Measurements from ENCODE around the gene ATAD3A.

DNA sequence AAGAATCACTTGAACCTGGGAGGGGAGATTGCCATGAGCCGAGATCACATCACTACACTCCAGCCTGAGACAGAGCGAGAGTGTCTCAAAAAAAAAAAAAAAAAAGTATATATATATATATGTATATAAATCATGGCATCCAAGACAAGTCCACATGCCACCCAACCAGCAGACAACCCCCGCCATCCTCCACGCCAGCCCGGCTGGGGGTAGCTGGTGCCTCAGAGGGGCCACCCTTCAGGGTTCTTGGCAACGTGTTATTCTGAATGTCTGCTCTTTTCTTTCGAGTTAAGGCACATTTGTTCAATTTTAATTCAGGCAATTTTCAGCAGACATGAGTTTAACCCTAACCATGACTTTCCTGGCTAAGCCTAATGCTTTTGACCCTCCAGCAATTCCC is 38.1 kb downstream of the ATAD3A start:
- TF ChIP-seq, protein P1, sequence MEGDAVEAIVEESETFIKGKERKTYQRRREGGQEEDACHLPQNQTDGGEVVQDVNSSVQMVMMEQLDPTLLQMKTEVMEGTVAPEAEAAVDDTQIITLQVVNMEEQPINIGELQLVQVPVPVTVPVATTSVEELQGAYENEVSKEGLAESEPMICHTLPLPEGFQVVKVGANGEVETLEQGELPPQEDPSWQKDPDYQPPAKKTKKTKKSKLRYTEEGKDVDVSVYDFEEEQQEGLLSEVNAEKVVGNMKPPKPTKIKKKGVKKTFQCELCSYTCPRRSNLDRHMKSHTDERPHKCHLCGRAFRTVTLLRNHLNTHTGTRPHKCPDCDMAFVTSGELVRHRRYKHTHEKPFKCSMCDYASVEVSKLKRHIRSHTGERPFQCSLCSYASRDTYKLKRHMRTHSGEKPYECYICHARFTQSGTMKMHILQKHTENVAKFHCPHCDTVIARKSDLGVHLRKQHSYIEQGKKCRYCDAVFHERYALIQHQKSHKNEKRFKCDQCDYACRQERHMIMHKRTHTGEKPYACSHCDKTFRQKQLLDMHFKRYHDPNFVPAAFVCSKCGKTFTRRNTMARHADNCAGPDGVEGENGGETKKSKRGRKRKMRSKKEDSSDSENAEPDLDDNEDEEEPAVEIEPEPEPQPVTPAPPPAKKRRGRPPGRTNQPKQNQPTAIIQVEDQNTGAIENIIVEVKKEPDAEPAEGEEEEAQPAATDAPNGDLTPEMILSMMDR (IDR thresholded peaks at IDR 0.05): no peak
- no peak for TF ChIP-seq EP300 (IDR thresholded peaks at IDR 0.05)
- TF ChIP-seq POLR2AphosphoS5 (IDR thresholded peaks at IDR 0.05): no peak
- TF ChIP-seq POLR2A (IDR thresholded peaks at IDR 0.05; ENCODE audit: low read depth): no peak

Measured in esophagus muscularis mucosa (tissue), 4 donors.